ENCODE results near the gene MCL1.
"Not testable (repeated sequence)": the region's sequence is repeated elsewhere in the genome, so short reads cannot be mapped to it uniquely, and the experiment has no call there.

Gene MCL1

GRCh38 chr1:150568594-150568966 is 10.8 kb downstream of the MCL1 start:
- no peak for DNase-seq (ENCODE audit: low read depth)

- DNase-seq (ENCODE audit: low read depth), result no peak
Measured at GRCh38 chr1:150567717-150568593, 11.5 kb downstream of the MCL1 start.

GRCh38 chr1:150567341-150567716 is 12.1 kb downstream of the MCL1 start:
- DNase-seq (ENCODE audit: low read depth), result no peak

- no peak for DNase-seq (ENCODE audit: low read depth)
Measured at GRCh38 chr1:150566589-150567340, 12.6 kb downstream of the MCL1 start.

GRCh38 chr1:150565240-150565991 is 14.0 kb downstream of the MCL1 start:
- not testable (repeated sequence) for DNase-seq (ENCODE audit: low read depth)

GRCh38 chr1:150564051-150564991 is 15.1 kb downstream of the MCL1 start:
- no peak for DNase-seq (ENCODE audit: low read depth)

GRCh38 chr1:150563340-150564038 is 15.9 kb downstream of the MCL1 start:
- DNase-seq (ENCODE audit: low read depth), result no peak

- DNase-seq (ENCODE audit: low read depth), result peak; percentile 50
Measured at GRCh38 chr1:150562446-150563339, 16.7 kb downstream of the MCL1 start.

- DNase-seq (ENCODE audit: low read depth), result peak; percentile 72
Measured at GRCh38 chr1:150561974-150562445, 17.4 kb downstream of the MCL1 start.

- DNase-seq (ENCODE audit: low read depth), result no peak
Measured at GRCh38 chr1:150561254-150561973, 18.0 kb downstream of the MCL1 start.

GRCh38 chr1:150560576-150561253 is 18.7 kb downstream of the MCL1 start:
- peak; percentile 56 for DNase-seq (ENCODE audit: low read depth)

GRCh38 chr1:150560011-150560438 is 19.4 kb downstream of the MCL1 start:
- DNase-seq (ENCODE audit: low read depth), result peak; percentile 54

- DNase-seq (ENCODE audit: low read depth), result no peak
Measured at GRCh38 chr1:150559656-150560010, 19.8 kb downstream of the MCL1 start.

- no peak for DNase-seq (ENCODE audit: low read depth)
Measured at GRCh38 chr1:150558761-150559655, 20.4 kb downstream of the MCL1 start.

- no peak for DNase-seq (ENCODE audit: low read depth)
Measured at GRCh38 chr1:150558303-150558704, 21.1 kb downstream of the MCL1 start.

GRCh38 chr1:150557813-150558212 is 21.6 kb downstream of the MCL1 start:
- no peak for DNase-seq (ENCODE audit: low read depth)

- DNase-seq (ENCODE audit: low read depth), result no peak
Measured at GRCh38 chr1:150557065-150557600, 22.3 kb downstream of the MCL1 start.
